HG02884 (cell line): ENCODE data around the gene CMTM7.

Experiments
- ATAC-seq: cut with Tn5 transposase; IDR thresholded peaks from one replicate; pipeline ENCODE4 v1.9.1; 2021; ENCODE audit warnings: mild to moderate bottlenecking, moderate library complexity; ENCODE audit not compliant: unreplicated experiment

Gene CMTM7

GRCh38 chr3:32391643-32392535 lies at the start of gene CMTM7:
Gene CMTM7, plus strand, starts transcription at chr3:32391853. Its CDS starts 54 bp downstream, at chr3:32391907.
- ATAC-seq: peak; percentile 47

DNA sequence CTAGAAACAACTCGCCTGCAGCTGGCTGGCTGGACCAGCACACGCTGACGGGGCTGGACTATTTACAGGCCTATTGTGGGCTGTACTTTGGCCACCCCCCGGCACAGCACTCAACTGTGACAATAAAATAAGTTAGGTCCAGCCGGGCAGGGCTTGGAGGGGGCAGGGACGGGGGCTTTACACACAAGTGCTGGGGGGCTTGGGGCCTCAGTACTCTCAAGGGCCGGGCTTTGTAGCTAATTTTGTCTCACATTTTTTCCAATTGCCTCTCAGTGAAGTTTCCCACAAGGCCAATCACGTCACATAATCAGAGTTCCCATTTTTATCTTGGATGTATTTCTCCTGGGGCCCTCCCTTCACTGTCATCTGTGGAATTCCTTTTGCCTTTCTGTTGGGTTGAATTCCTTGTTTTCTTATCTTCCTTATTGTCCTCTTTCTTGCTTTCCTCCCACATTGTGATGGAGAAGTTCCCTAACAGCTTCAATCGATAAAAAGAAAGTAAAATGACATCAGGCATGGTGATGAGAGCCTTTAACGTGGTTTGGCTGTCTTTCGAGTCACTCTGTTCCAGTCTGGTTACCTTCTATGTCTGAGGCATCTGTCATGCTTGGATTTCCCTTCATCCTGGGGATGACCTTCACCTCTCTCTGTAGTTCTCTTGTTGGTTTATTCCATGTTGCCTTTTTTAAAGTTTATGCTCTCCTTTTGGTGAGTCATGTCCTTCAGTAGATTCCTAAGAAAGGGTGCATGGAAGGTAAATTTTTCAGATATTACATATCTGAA lies 44.1 kb upstream of the CMTM7 start:
- no peak for ATAC-seq

- no peak for ATAC-seq
These were observed 42.5 kb upstream of the CMTM7 start for GRCh38 chr3:32349184-32349583.

DNA sequence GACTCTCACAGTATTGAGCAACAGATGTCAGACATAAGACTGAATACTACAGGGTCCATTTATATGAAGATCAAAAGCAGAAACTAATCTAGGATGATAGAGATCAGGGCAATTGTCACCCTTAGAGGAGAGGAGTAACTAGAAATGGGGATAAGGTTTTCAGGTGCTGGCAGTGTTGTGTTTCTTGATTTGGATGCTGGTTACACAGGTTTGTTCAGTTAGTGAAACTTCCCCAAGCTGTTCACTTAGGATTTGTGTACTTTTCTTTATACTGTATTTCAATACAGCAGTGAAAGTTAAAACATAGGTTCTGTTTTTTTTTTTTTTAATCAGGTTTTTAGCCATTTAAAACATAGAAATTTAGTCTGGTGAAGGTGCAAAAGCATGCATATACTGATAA lies 39.1 kb upstream of the CMTM7 start:
- ATAC-seq: no peak

- ATAC-seq: no peak
These were observed 38.3 kb upstream of the CMTM7 start for GRCh38 chr3:32353351-32353750.

GRCh38 chr3:32354362-32354778 lies 37.3 kb upstream of the CMTM7 start:
- no peak for ATAC-seq

- no peak for ATAC-seq
These were observed 35.8 kb upstream of the CMTM7 start for GRCh38 chr3:32355751-32356291.

- ATAC-seq: no peak
These were observed 31.7 kb upstream of the CMTM7 start for GRCh38 chr3:32359766-32360492.

- no peak for ATAC-seq
These were observed 31.2 kb upstream of the CMTM7 start for GRCh38 chr3:32360493-32360827.

DNA sequence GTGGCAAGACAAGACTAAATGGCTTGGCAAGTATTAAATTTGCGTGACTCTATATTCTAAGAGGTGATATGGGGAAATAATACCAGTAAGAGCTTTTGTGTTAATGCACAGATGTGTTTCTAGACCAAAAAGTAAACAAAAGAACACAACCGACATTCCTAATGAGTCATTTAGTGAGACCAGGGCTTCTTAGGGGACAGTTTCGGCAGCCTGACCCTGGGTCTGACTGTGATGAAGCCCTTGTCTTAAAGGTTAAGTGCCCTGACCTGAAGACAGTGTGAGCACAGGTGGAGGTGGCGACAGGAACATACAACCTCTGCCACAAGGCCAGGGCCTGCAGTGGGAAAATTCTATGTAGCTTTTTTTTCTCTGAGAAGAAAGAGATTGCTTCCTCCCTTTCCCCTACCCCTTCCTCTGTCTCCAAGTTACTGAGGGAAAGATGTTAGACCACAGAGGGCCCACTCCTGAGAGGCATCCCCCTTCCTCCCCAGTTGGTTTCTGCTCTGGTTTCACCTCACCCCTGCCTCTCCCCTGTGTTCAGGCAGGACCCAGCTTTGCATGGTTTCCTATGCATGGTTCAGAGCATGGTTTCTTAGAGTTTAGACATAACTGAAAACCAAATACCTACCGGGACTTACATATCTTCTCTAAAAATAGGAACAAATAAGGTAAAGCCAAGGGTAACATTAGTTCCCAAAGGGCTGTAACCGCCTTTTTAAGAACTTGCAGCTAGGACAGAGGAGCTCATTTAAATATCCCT lies 24.8 kb upstream of the CMTM7 start:
- ATAC-seq: peak; percentile 51

- ATAC-seq: no peak
These were observed 24.2 kb upstream of the CMTM7 start for GRCh38 chr3:32367442-32367841.

DNA sequence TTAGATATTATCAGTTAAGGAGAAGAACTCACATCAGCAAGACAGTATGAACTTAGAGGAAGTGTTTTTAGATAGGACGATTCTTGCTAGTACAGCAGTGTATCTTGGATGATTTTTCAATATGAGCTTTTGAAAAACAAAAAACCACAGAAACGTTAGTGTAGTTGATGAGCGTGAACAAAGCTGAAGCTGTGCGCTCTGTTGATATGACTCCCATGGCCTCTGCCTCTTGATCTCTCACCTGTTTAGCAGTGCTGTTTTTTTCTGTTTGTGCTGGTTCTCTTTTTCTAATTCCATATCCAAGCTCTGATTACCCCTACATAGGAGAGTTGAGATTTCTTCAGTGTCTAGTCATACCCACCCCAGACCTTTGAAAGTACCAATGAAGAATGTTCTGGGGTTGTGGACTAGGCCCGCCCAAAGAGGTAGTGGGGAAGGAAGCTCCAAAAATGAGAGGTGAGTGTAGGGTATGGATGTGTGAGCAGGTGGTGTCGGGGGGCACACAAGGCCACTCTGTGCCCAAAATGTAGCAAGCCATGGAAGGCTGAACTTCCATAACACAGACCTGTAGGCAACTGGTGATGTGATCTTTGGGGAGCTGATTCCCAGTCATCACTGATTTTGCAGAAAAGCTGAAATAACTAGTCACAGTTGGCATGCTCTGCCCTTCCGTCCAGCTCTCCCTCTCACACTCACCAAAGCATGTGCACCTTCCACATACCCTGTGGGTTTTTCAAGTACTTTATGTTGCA lies 20.0 kb upstream of the CMTM7 start:
- ATAC-seq: no peak

DNA sequence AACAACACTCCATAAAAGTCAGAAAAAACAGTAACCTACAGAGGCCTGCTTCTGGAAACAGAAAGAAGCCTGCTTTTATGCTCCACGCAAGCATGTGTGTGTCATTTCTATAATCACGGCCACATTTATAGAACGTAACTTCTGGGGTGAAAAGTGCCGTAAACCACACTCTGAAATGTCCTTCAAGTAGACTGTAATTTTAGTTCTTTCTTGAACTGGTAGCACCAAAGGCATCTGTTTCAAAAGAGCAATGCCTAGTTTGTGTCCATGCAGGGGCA lies 19.5 kb upstream of the CMTM7 start:
- ATAC-seq: no peak

GRCh38 chr3:32373276-32373675 lies 18.4 kb upstream of the CMTM7 start:
- ATAC-seq: no peak

DNA sequence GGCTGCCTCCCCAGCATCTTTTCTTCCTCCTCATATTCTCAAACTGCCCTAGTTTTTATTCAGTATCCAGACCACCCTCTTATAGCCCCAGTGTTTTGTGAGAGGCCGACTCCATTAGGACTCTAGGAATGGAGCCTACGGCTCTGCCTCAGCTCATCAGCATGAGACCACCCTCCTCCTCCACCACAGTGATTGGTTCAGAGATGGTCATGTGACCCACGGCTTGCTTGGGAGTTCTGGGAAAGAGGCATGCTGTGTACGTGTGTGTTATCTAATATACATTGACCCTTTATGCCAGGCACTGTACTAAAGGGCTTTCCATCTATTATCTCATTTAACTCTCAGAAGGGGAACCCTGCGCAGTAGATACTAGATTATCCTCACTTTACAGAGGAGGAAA lies 17.8 kb upstream of the CMTM7 start:
- no peak for ATAC-seq

GRCh38 chr3:32374788-32375595 lies 16.7 kb upstream of the CMTM7 start:
- peak; percentile 54 for ATAC-seq

GRCh38 chr3:32375596-32375930 lies 16.1 kb upstream of the CMTM7 start:
- no peak for ATAC-seq

- ATAC-seq: no peak
These were observed 15.5 kb upstream of the CMTM7 start for GRCh38 chr3:32376115-32376514.

DNA sequence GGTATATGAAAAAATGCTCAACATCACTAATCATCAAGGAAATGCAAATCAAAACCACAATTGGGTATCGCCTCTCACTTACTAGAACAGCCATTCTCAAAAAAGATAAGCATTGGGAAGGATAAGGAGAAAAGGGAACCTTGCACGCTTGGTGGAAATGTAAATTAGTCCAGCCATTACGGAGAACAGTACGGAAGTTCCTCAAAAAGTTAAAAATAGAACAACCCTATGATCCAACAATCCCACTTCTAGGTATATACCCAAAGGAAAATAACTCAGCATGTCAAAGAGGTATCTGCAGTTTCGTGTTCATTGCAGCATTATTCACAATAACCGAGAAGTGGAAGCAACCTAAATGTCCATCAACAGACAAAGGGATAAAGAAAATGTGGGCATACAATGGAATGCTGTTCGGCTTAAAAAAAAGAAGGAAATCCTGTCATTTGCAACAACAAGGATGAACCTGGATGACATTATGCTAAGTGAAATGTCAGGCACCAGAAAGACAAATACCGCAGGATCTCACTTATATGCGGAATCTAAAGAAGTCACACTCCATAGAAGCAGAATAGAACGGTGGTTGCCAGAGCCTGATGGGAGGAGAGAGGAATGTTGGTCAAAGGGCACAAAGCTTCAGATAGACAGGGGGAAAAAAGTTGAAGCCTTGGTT lies 11.7 kb upstream of the CMTM7 start:
- no peak for ATAC-seq
